ENCODE measurements around the gene CCDC148.
A peak's percentile ranks its signal among the peaks of the same experiment; 100 is the strongest.
"Not testable (repeated sequence)": the region's sequence is repeated elsewhere in the genome, so short reads cannot be mapped to it uniquely, and the experiment has no call there.

CCDC148 gene

GRCh38 chr2:158481116-158481515 is 24.6 kb upstream of the CCDC148 start:
- DNase-seq = no peak

GRCh38 chr2:158478816-158479215 is 22.3 kb upstream of the CCDC148 start:
- no peak for DNase-seq

GRCh38 chr2:158478237-158478636 is 21.7 kb upstream of the CCDC148 start:
- no peak for DNase-seq

GRCh38 chr2:158477202-158477601 is 20.6 kb upstream of the CCDC148 start:
- no peak for DNase-seq

- DNase-seq = not testable (repeated sequence)
Measured at GRCh38 chr2:158474526-158475011, 18.0 kb upstream of the CCDC148 start.

GRCh38 chr2:158473719-158474392 is 17.3 kb upstream of the CCDC148 start:
- DNase-seq = peak; percentile 16

- DNase-seq = not testable (repeated sequence)
Measured at GRCh38 chr2:158473300-158473699, 16.7 kb upstream of the CCDC148 start.

- DNase-seq = not testable (repeated sequence)
Measured at GRCh38 chr2:158472829-158473228, 16.3 kb upstream of the CCDC148 start.

GRCh38 chr2:158467248-158467647 is 10.7 kb upstream of the CCDC148 start:
- DNase-seq = no peak

GRCh38 chr2:158464426-158465281 is 8.1 kb upstream of the CCDC148 start:
- DNase-seq = peak; percentile 59

- DNase-seq = peak; percentile 3
Measured at GRCh38 chr2:158463496-158464095, 7.0 kb upstream of the CCDC148 start.

GRCh38 chr2:158460632-158461297 is 4.2 kb upstream of the CCDC148 start:
- peak; percentile 26 for DNase-seq

- DNase-seq = peak; percentile 10
Measured at GRCh38 chr2:158459161-158460003, 2.8 kb upstream of the CCDC148 start.

- peak; percentile 11 for DNase-seq
Measured at GRCh38 chr2:158458617-158458920, 2.0 kb upstream of the CCDC148 start.

- peak; percentile 79 for DNase-seq
Measured at GRCh38 chr2:158457826-158458616, 1.5 kb upstream of the CCDC148 start.

- peak; percentile 80 for DNase-seq
Measured at GRCh38 chr2:158457092-158457825, 706 bp upstream of the CCDC148 start.

GRCh38 chr2:158443606-158444005 is 12.9 kb downstream of the CCDC148 start:
- no peak for DNase-seq

GRCh38 chr2:158439062-158439461 is 17.5 kb downstream of the CCDC148 start:
- not testable (repeated sequence) for DNase-seq

GRCh38 chr2:158433716-158434115 is 22.8 kb downstream of the CCDC148 start:
- DNase-seq = not testable (repeated sequence)

GRCh38 chr2:158432117-158432516 is 24.4 kb downstream of the CCDC148 start:
- no peak for DNase-seq

- no peak for DNase-seq
Measured at GRCh38 chr2:158414538-158414937, 42.0 kb downstream of the CCDC148 start.

Data from hematopoietic multipotent progenitor cell treated with erythropoietin and hydrocortisone succinate and interleukin-3 and kit ligand, for 4 days (in vitro differentiated cells).